SK-N-SH (cell line): ENCODE measurements around the gene TUBD1. TPM values are rescaled to one million over a fixed set of nuclear protein-coding genes. Genes with fewer than 3 reads are reported as not detected.
A peak's percentile ranks its signal among the peaks of the same experiment; 100 is the strongest.

Source experiments
- CTCF ChIA-PET: fragments of 300-600, 350-600 bp; formaldehyde crosslinking; extraction: SDS; loops from one replicate; lab custom pipeline; 2021; lab: Yijun Ruan, JAX
- POLR2A ChIA-PET: fragments of 350-600 bp; sonication (Branson Sonifier 250); formaldehyde crosslinking; extraction: SDS; loops from one replicate; lab custom pipeline; 2020; ENCODE audit warnings: antibody characterized with exemption, inconsistent platforms; lab: Yijun Ruan, JAX
- DNase-seq: peaks from one replicate; pipeline ENCODE4 v3.0.0; 2012
- H2AFZ ChIP-seq: fragments of 200-600 bp; sonication (generic); 2 replicates; pipeline ENCODE4 v1.8.1; 2016; ENCODE audit warnings: antibody characterized with exemption, mild to moderate bottlenecking, low read depth
- H3F3A ChIP-seq: fragments of 200-600 bp; sonication (generic); replicated peaks from 2 replicates; pipeline ENCODE3; 2016; ENCODE audit warnings: antibody characterized with exemption, mild to moderate bottlenecking; ENCODE audit not compliant: insufficient read depth
- H3K27ac ChIP-seq, 2 experiments: fragments of 200-500 bp in 1 of 2; fragments of 200-600 bp in 1 of 2; sonication (Bioruptor generic) in 1 of 2; sonication (generic), shearing (Covaris generic) in 1 of 2; 2 replicates each; pipeline versions ENCODE4 v1.5.1 to v1.6.1; 2014 to 2016; ENCODE audit warnings: low read depth in 2 of 2, inconsistent platforms in 1 of 2, low read length in 1 of 2, mild to moderate bottlenecking in 1 of 2, mixed read lengths in 1 of 2
- H3K27me3 ChIP-seq: fragments of 200-600 bp; sonication (generic), shearing (Covaris generic); 2 replicates; pipeline ENCODE4 v1.6.1; 2016; ENCODE audit warnings: mixed run types; ENCODE audit not compliant: insufficient read depth
- H3K36me3 ChIP-seq, 2 experiments: fragments of 200-500 bp in 1 of 2; fragments of 200-600 bp in 1 of 2; sonication (Bioruptor generic) in 1 of 2; sonication (generic) in 1 of 2; replicated peaks in 1 of 2; 2 replicates each; pipeline versions ENCODE3 to v1.5.1; 2014 to 2016; ENCODE audit warnings: low read length in 1 of 2, mild to moderate bottlenecking in 1 of 2; ENCODE audit not compliant: insufficient read depth in 2 of 2, control insufficient read depth in 1 of 2
- H3K4me1 ChIP-seq, 2 experiments: fragments of 200-500 bp in 1 of 2; fragments of 200-600 bp in 1 of 2; sonication (Bioruptor generic) in 1 of 2; sonication (generic), shearing (Covaris generic) in 1 of 2; 2 replicates each; pipeline versions ENCODE4 v1.5.1 to v1.6.1; 2014 to 2016; ENCODE audit warnings: low read depth in 1 of 2, low read length in 1 of 2, mixed run types in 1 of 2; ENCODE audit not compliant: insufficient read depth in 2 of 2, control insufficient read depth in 1 of 2
- H3K4me2 ChIP-seq: fragments of 200-600 bp; sonication (generic), shearing (Covaris generic); 2 replicates; pipeline ENCODE4 v1.6.1; 2017; ENCODE audit warnings: mixed run types
- H3K4me3 ChIP-seq, 2 experiments: fragments of 200-500 bp in 1 of 2; fragments of 200-600 bp in 1 of 2; sonication (Bioruptor generic) in 1 of 2; sonication (generic), shearing (Covaris generic) in 1 of 2; 2 replicates each; pipeline versions ENCODE4 v1.5.1 to v1.8.1; 2014 to 2016; ENCODE audit warnings: low read depth in 2 of 2, inconsistent platforms in 1 of 2, low read length in 1 of 2, mild to moderate bottlenecking in 1 of 2, mixed read lengths in 1 of 2, moderate library complexity in 1 of 2
- H3K79me2 ChIP-seq: fragments of 200-600 bp; sonication (generic); 2 replicates; pipeline ENCODE4 v1.8.1; 2017; ENCODE audit warnings: mild to moderate bottlenecking; ENCODE audit not compliant: insufficient read depth
- H3K9ac ChIP-seq: fragments of 200-600 bp; sonication (generic); 2 replicates; pipeline ENCODE4 v1.6.1; 2017; ENCODE audit warnings: mixed run types
- H3K9me2 ChIP-seq: fragments of 200-600 bp; sonication (generic); 2 replicates; pipeline ENCODE4 v1.6.1; 2017; ENCODE audit warnings: mixed run types
- H3K9me3 ChIP-seq: fragments of 200-600 bp; sonication (generic); 2 replicates; pipeline ENCODE4 v1.6.1; 2017; ENCODE audit warnings: mixed run types, mild to moderate bottlenecking, moderate library complexity
- H4K20me1 ChIP-seq: fragments of 200-600 bp; sonication (generic); 2 replicates; pipeline ENCODE4 v1.6.1; 2017; ENCODE audit warnings: mild to moderate bottlenecking, mixed run types; ENCODE audit not compliant: insufficient read depth
- EP300 ChIP-seq, 2 experiments: IDR thresholded peaks; 2 replicates each; pipeline versions ENCODE4 v1.4.0 to v1.6.1; 2012; ENCODE audit warnings: borderline replicate concordance in 1 of 2, low read depth in 1 of 2, low read length in 1 of 2
- FOXJ3 ChIP-seq: sonication (generic); formaldehyde crosslinking; IDR thresholded peaks from 2 replicates; pipeline ENCODE4 v1.5.1; 2020; ENCODE audit warnings: mild to moderate bottlenecking, missing genetic modification reagents
- GABPA ChIP-seq: IDR thresholded peaks from 2 replicates; pipeline ENCODE4 v1.4.0; 2012; ENCODE audit warnings: low read depth, mild to moderate bottlenecking
- MAX ChIP-seq: IDR thresholded peaks from 2 replicates; pipeline ENCODE4 v1.4.0; 2012; ENCODE audit warnings: low read depth
- NFIC ChIP-seq: IDR thresholded peaks from 2 replicates; pipeline ENCODE4 v1.4.0; 2012; ENCODE audit warnings: borderline replicate concordance
- POLR2AphosphoS5 ChIP-seq: IDR thresholded peaks from 2 replicates; pipeline ENCODE4 v1.6.1; 2012; ENCODE audit warnings: low read depth, low read length
- REST ChIP-seq: IDR thresholded peaks from 2 replicates; pipeline ENCODE4 v1.6.1; 2012; ENCODE audit warnings: mild to moderate bottlenecking, low read depth, low read length, moderate library complexity
- RFX5 ChIP-seq: IDR thresholded peaks from 2 replicates; pipeline ENCODE4 v1.6.1; 2012; ENCODE audit warnings: mild to moderate bottlenecking, improper control_type of control experiment, low read length
- RXRA ChIP-seq: IDR thresholded peaks from 2 replicates; pipeline ENCODE4 v1.4.0; 2012; ENCODE audit warnings: low read depth, mild to moderate bottlenecking, borderline replicate concordance
- SIN3A ChIP-seq: IDR thresholded peaks from 2 replicates; pipeline ENCODE4 v1.6.1; 2012; ENCODE audit warnings: low read depth, mild to moderate bottlenecking, low read length, moderate library complexity, borderline replicate concordance
- SMC3 ChIP-seq: IDR thresholded peaks from 2 replicates; pipeline ENCODE4 v1.6.1; 2012; ENCODE audit warnings: low read depth, low read length, improper control_type of control experiment
- TCF12 ChIP-seq: IDR thresholded peaks from 2 replicates; pipeline ENCODE4 v1.4.0; 2012
- ZBTB33 ChIP-seq: IDR thresholded peaks from 2 replicates; pipeline ENCODE4 v1.4.0; 2012; ENCODE audit warnings: low read depth, borderline replicate concordance
- WGBS: methylation state at CpG from one replicate; pipeline ENCODE4 v1.1.6; 2017; ENCODE audit warnings: low lambda C conversion rate; 5-methylcytosine and 5-hydroxymethylcytosine counted together
- polyA plus RNA-seq, 3 experiments: library from polyadenylated mRNA; depleted of rRNA; stranded (reverse); fragments of >200 nt; gene quantifications; 2 replicates each; pipeline ENCODE4 v1.2.3, GENCODE V29; 2012

TUBD1 gene
- polyA plus RNA-seq, 1 of the 3 experiments (the other 2 are of a cell fraction): 3.2 TPM

- H3K27ac ChIP-seq: peak overlapping the region; percentile 87 to 100
- 39% methylated on average over 3 of the region's 3 CpGs for WGBS
- no peak for TF ChIP-seq SMC3
- TF ChIP-seq MAX: 0 out of 2 replicates have a peak, but pooled peaks have one; percentile 28
- peak; percentile 53 for TF ChIP-seq TCF12
- TF ChIP-seq FOXJ3 (CRISPR knock-in tag): no peak
- TF ChIP-seq SIN3A: 0 out of 2 replicates have a peak, but pooled peaks have one; percentile 41
- TF ChIP-seq EP300 (IDR thresholded peaks at IDR 0.05; ENCODE audit: borderline replicate concordance in 1 of 2, low read depth in 1 of 2, low read length in 1 of 2): peak in 1 of 2 experiments; percentile 59; a peak in 1 of 4 replicates
- TF ChIP-seq POLR2AphosphoS5: peak; percentile 27; the same call in 1 of the 2 replicates
- TF ChIP-seq GABPA: 0 out of 2 replicates have a peak, but pooled peaks have one; percentile 5
- no peak for TF ChIP-seq RFX5
- 0 out of 2 replicates have a peak, but pooled peaks have one; percentile 13 for TF ChIP-seq RXRA
- no peak for TF ChIP-seq REST
- no peak for TF ChIP-seq ZBTB33
- TF ChIP-seq NFIC: peak; percentile 81
- CTCF ChIA-PET: interaction anchor here (0.5 to 3.5 kb wide), 6 partner anchors 12 to 77 kb away, joined by 3 to 14 read pairs (median 4); no protein-coding TSS in a partner anchor
- H3K4me2 ChIP-seq: peak overlapping the region; percentile 69
- H3F3A ChIP-seq: peaks cover 57% of the 10 kb centered on the region
- no peaks in the 10 kb centered on the region for H3K9me3 ChIP-seq
- peak overlapping the region; percentile 95 for H3K9ac ChIP-seq
- DNase-seq: no peak
- H3K9me2 ChIP-seq: no peaks in the 10 kb centered on the region
- peaks cover 85% of the 10 kb centered on the region for H3K79me2 ChIP-seq
- H3K4me1 ChIP-seq: peaks cover 14 to 64% of the 10 kb centered on the region in 2 experiments
- H3K27me3 ChIP-seq: no peaks in the 10 kb centered on the region
- POLR2A ChIA-PET: no interaction called here
- H3K36me3 ChIP-seq: peaks cover 0 to 4% of the 10 kb centered on the region in 2 experiments
- H3K4me3 ChIP-seq: peak overlapping the region in 1 of 2 experiments; percentile 48; a peak in 3 of 4 replicates
- H2AFZ ChIP-seq: no peak overlapping the region
- H4K20me1 ChIP-seq: no peaks in the 10 kb centered on the region
These were observed 62.6 kb downstream of the TUBD1 start for GRCh38 chr17:59830007-59830630.
